Omental fat pad (tissue), 4 donors: ENCODE data around the gene DEUP1. TPM values are rescaled to one million over a fixed set of nuclear protein-coding genes. Genes with fewer than 3 reads are reported as not detected.

ENCODE experiments used
- ATAC-seq: fragments of 150-250 bp; one replicate; pipeline ENCODE4 v1.9.1; 2016; ENCODE audit warnings: mild to moderate bottlenecking, moderate library complexity; ENCODE audit not compliant: low FRiP score
- DNase-seq: peaks from one replicate; pipeline ENCODE4 v3.0.0-alpha.2; 2019; ENCODE audit warnings: low spot score
- CTCF ChIP-seq, 3 donors: fragments of 450-650 bp; IDR thresholded peaks; one replicate each; pipeline ENCODE4 v1.5.1; 2016 to 2017; ENCODE audit warnings: antibody characterized with exemption in 3 of 3, mild to moderate bottlenecking in 3 of 3, moderate library complexity in 2 of 3
- total RNA-seq, 4 donors: library from RNA; depleted of rRNA; stranded (reverse); fragments of >200 nt; gene quantifications; one replicate each; pipeline ENCODE4 v1.1.0, GENCODE V29; 2016

DEUP1 gene
- not detected for total RNA-seq

GRCh38 chr11:93330446-93330984 lies at the start of gene DEUP1:
Gene DEUP1 (plus strand): TSS chr11:93330742. CDS start chr11:93332260, 1,518 bp downstream.
- DNase-seq (no peak), ATAC-seq (peak; percentile 68)
- no peak for TF ChIP-seq CTCF (IDR thresholded peaks at IDR 0.05)

DNA sequence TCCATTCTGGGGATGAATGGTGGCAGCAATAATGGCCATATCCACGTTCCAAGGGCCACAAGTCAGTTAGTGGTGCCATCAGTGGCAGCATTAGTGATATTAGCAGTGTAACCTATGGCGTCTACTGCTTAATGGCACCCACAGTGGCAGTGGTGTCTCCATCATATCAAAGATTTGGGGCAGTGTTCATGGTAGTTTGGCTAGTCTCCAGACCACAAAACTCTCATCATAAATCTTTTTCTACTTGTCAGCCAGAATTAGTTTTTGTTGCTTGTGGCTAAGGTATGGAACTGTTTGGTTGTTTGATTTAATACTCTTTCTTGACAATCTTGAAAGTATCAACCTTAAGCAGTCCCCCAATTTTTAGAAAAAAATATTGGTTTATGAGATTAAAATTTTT lies 45.1 kb upstream of the DEUP1 start:
- DNase-seq (no peak), ATAC-seq (no peak)
- TF ChIP-seq CTCF (IDR thresholded peaks at IDR 0.05): no peak

DNA sequence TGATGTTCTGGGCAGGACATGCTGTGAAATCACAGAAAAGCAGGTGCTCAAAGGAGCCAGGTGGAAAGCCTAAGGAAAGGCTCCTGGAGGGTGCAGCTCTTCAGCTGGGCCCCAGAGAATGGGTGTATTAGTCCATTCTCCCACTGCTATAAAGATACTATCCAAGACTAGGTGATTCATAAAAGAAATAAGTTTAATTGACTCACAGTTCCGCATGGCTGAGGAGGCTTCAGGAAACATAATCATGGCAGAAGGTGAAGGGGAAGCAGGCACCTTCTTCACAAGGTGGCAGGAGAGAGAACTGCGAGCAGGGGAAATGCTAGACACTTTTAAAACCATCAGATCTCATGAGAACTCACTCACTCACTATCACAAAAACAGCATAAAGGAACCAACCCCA lies 43.1 kb upstream of the DEUP1 start:
- no peak for ATAC-seq
- TF ChIP-seq CTCF (IDR thresholded peaks at IDR 0.05): no peak
- no peak for DNase-seq

- DNase-seq: no peak
- TF ChIP-seq CTCF (IDR thresholded peaks at IDR 0.05): no peak
- ATAC-seq: no peak
Observed at GRCh38 chr11:93288079-93288478, 42.5 kb upstream of the DEUP1 start.

DNA sequence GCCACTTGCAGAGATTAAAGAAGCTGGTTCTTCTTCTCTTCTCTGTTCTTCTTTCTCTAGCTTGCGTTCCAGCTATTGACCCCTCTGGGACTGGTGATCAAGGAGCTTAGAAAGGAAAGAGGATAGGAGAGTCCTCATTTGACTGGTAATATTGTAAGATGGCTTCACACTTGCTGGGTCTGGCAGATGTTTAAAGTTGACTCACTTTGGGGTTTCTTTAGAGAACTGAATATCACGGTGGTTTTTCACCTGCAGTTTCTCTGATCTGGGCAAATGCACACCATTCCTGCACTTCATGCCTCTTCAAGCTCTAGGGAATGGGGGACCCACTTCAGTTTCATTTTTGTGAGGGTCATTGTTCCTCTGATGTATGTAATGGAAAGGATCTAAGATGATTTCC lies 41.8 kb upstream of the DEUP1 start:
- no peak for ATAC-seq

DNA sequence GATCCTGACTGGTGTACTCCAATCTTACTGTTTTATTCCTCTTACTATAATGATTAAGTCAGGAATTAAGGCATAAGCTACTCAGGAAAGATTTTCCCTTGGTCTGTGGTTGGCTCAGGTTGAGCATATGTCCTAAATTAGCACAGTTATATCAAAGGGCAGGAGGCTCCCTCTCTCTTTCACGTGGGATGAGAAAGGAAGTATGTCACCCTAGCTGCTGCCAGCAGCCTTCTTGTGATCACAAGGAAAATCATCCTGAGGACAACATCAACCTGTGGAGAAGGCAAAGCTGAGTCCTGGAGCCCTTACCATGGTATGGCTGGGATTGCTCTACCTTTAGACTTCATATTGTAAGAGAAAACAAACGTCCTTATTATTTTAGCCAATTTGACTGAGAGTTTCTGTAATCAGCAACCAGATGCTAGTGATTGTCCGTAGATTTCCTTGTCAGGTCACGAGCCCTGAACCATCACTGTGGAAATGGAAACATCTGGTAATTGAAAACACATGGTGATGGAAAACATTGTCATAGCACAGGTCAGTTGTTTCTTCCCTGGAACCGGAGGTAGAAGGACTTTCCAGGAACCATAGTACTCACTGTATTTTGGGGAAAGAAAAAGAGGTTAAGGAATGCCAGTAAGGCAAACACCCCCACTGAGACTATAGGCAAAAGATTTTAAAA lies 40.6 kb upstream of the DEUP1 start:
- no peak for TF ChIP-seq CTCF (IDR thresholded peaks at IDR 0.05)
- DNase-seq (no peak), ATAC-seq (no peak)

More for the DNA sequence above, 41.8 kb upstream of the DEUP1 start:
- TF ChIP-seq CTCF (IDR thresholded peaks at IDR 0.05): no peak
- DNase-seq: no peak

GRCh38 chr11:93291110-93291509 lies 39.4 kb upstream of the DEUP1 start:
- no peak for TF ChIP-seq CTCF (IDR thresholded peaks at IDR 0.05)

More at GRCh38 chr11:93291110-93291509, 39.4 kb upstream of the DEUP1 start:
- DNase-seq: no peak
- no peak for ATAC-seq
